ENCODE results near the gene PRICKLE1.

DNA sequence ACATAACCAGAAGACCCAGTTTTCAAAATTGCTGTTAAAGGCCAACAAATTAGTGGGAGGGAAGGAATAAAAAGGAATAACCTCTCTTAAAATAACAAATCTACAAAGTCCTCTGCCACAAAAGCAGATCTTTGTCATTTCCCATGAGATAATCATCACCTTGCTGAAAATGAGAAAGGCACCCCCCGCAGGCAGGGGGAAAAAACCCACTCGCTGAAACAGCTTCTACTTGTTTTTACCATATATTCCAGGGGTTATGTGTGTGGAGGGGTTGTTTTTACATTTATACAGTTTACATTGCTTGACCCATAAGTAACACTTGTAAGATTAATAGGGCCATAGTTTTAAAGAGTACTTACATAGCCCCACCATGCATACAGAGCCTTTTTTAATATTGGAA lies 131.0 kb downstream of the PRICKLE1 start:
- TF ChIP-seq, protein P1, sequence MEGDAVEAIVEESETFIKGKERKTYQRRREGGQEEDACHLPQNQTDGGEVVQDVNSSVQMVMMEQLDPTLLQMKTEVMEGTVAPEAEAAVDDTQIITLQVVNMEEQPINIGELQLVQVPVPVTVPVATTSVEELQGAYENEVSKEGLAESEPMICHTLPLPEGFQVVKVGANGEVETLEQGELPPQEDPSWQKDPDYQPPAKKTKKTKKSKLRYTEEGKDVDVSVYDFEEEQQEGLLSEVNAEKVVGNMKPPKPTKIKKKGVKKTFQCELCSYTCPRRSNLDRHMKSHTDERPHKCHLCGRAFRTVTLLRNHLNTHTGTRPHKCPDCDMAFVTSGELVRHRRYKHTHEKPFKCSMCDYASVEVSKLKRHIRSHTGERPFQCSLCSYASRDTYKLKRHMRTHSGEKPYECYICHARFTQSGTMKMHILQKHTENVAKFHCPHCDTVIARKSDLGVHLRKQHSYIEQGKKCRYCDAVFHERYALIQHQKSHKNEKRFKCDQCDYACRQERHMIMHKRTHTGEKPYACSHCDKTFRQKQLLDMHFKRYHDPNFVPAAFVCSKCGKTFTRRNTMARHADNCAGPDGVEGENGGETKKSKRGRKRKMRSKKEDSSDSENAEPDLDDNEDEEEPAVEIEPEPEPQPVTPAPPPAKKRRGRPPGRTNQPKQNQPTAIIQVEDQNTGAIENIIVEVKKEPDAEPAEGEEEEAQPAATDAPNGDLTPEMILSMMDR (IDR thresholded peaks at IDR 0.05; ENCODE audit: poor library complexity, severe bottlenecking) = no peak
- TF ChIP-seq EP300 (conservative IDR thresholded peaks at IDR 0.05; ENCODE audit: poor library complexity, severe bottlenecking) = no peak
- TF ChIP-seq POLR2AphosphoS5 (IDR thresholded peaks at IDR 0.05) = no peak
- no peak for TF ChIP-seq SMC3 (conservative IDR thresholded peaks at IDR 0.05; ENCODE audit: poor library complexity)
- no peak for TF ChIP-seq EZH2 (IDR thresholded peaks at IDR 0.05; ENCODE audit: borderline replicate concordance, insufficient read depth, low read length, poor library complexity, severe bottlenecking)
- no peak for TF ChIP-seq MXI1 (conservative IDR thresholded peaks at IDR 0.05; ENCODE audit: poor library complexity, severe bottlenecking)
- TF ChIP-seq TAF1 (IDR thresholded peaks at IDR 0.05; ENCODE audit: low read depth) = no peak
- no peak for TF ChIP-seq RAD21 (conservative IDR thresholded peaks at IDR 0.05)
